SHP77 (cell line): ENCODE measurements around the gene ATP7A.
"Not testable (repeated sequence)": the region's sequence is repeated elsewhere in the genome, so short reads cannot be mapped to it uniquely, and the experiment has no call there.

ENCODE experiments used
- DNase-seq, 2 experiments: peaks; one replicate each; lab custom pipeline; 2025; lab: John Stamatoyannopoulos, UW

Gene ATP7A

GRCh38 chrX:77910108-77910840 lies at the start of gene ATP7A:
TSS of gene ATP7A (plus strand) at chrX:77910693. CDS start at chrX:77971642, 60,949 bp downstream.
- DNase-seq: peak; percentile 82 to 88

DNA sequence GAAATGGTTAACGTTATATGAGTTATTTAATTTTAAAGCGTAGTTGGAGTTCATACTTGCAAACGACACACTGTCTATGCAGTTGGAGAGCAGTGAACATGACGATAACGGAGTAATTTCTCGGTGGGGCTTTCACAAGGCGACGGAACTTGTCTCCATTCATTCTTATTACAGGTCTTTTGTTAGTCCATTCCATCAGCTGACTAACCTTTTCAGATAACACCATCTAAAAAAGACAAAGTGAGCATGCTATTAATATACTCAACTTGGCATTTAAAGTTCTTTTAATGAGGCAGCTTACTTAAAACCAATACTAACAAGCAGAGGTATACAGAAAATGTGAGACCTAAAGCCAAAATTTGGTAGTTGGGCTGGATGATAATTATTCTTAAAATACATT lies 35.1 kb upstream of the ATP7A start:
- DNase-seq: no peak

- DNase-seq: not testable (repeated sequence)
Observed at GRCh38 chrX:77881418-77881817, 29.1 kb upstream of the ATP7A start.

- no peak for DNase-seq
Observed at GRCh38 chrX:77892887-77893286, 17.6 kb upstream of the ATP7A start.

GRCh38 chrX:77893713-77894112 lies 16.8 kb upstream of the ATP7A start:
- no peak for DNase-seq

- peak; percentile 85 to 94 for DNase-seq
Observed at GRCh38 chrX:77894921-77895886, 15.3 kb upstream of the ATP7A start, which contains the start of gene MAGT1. TSS of gene MAGT1 (minus strand) at chrX:77895435. CDS start at chrX:77895410, 25 bp downstream.

DNA sequence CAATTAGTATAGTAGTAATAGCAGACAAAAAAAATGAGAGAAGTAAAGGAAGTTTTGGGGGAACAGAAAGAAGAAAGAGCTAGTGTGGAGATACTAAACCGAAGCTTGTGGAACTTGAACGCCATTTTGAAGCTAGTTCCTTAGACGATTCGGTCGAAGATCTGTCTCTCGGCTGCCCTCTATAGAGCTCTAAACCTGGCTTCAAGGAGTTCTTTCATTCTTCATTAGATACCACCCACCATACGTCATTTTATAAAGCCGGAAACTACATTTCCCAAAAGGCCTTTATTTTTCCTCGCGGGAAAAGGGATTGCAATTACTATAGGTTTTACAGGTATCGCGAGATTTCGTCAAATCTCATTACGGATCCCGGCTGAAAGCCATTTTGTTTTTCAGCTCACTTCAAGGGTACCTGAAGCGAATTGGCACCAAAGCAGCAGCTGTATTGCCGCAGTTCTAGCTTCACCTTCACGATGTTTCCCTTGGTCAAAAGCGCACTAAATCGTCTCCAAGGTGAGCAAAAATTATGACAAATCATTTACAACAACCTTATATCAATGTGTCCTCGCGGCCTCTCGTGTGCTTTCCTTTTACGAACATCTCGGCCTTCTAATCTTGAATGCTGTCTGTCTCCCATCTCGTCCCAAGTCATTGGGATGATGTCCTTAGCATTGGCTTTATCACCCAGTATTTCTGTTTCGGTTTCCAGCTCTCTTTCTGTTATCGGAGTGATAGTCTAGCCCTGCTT lies 11.2 kb upstream of the ATP7A start, which contains the start of gene COX7B:
TSS of gene COX7B (plus strand) at position 388 of the 748 bp plus-strand sequence. CDS start at position 474, 86 bp downstream.
- DNase-seq: peak; percentile 89 to 91

DNA sequence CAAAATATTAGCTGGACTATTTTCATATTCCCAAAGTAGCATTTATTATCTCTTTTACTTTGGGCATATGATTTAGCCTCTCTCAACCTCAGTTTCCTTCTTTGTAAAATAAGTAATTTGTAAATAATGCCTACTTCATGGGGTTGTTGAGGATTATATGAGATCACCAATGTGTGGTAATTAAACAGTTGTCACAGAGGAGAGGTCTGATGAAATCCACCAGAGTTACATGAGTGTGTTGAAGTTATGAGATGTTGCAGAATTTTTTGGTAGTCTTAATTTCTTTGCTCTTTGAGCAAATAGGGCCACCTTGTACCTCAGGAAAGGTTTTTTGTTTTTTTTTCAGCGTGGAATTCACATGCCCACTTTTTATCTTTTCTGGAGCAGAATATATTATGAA lies 9.8 kb upstream of the ATP7A start:
- no peak for DNase-seq

DNA sequence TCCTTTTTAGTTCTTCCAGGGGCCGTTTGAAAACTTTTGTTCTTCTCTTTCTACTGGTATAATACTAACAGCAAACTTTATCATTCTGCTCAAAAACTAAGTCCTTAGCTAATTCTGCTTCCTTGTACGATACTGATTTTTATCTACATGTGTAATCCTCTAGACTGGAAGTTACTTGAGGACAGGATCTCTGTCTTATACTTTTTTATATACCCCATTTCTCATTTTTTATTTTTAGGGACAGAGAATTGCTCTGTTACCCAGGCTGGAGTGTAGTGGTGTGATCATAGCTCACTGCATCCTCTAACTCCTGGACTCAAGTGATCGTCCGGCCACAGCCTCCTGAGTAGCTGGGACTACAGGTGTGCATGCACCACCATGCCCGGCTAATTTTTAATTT lies 9.0 kb upstream of the ATP7A start:
- DNase-seq: no peak

DNA sequence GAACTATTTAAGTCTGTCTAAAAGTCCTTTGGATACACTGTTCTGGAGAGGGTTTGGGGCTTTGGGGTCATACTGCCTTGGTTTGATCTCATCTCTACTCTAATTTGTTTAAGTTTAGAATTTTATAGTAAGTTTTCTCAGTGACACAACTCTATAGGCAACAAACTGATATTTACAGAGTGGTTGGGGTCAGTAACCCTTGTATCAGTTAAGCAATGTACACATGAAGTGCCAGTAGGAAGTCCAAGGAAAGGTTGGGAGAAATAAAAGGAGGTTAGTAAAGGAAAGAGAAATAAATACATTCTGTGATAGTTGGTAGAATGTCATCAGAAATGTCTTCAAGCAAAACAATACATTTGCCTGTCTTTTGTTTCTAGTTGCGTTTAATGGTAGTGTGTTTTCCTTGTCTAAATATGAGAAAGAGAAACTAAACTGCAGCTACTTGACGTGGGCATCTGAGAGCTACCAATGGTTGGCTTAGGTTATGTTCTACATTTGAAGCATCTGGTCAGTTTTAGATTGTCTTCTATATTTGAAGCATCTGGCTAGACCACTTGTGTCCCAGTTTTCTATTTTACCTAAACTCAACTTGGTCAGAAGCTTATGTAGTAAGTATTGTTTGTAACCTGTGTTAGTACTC lies 6.9 kb downstream of the ATP7A start:
- DNase-seq: no peak

DNA sequence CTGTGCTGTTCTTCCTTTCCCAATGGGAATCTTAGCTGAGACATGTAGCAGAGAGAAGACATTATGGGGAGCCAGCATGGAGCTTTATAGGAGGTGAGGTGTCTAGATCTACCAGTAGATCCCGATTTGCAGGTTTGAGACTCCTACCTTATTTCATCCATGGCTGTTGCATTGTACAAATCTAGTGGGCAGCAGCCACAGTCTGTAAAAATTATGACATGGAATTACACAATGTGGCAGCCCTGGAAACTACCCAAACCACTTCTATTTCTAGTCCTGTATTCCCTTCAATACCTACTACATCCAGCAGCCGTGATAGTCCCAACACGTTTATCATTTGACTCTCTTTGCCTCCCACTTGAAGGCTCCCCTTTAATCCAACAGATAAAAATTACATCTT lies 8.1 kb downstream of the ATP7A start:
- no peak for DNase-seq

DNA sequence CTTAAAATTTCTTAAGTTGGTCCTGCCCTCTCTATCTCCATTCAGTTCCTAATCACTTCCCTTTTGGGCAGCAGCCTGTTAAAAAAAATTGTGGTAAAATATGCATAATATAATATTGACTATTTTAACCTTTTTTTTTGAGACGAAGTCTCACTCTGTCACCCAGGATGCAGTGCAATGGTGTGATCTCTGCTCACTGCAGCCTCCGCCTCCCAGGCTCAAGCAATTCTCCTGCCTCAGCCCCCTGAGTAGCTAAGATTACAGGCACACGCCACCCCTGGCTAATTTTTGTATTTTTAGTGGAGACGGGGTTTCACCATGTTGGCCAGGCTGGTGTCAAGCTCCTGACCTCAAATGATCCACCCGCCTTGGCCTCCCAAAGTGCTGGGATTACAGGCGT lies 8.9 kb downstream of the ATP7A start:
- not testable (repeated sequence) for DNase-seq

GRCh38 chrX:77922787-77923186 lies 12.3 kb downstream of the ATP7A start:
- DNase-seq: no peak

GRCh38 chrX:77924320-77924859 lies 13.9 kb downstream of the ATP7A start:
- DNase-seq: no peak

- DNase-seq: no peak
Observed at GRCh38 chrX:77925764-77926163, 15.3 kb downstream of the ATP7A start.

DNA sequence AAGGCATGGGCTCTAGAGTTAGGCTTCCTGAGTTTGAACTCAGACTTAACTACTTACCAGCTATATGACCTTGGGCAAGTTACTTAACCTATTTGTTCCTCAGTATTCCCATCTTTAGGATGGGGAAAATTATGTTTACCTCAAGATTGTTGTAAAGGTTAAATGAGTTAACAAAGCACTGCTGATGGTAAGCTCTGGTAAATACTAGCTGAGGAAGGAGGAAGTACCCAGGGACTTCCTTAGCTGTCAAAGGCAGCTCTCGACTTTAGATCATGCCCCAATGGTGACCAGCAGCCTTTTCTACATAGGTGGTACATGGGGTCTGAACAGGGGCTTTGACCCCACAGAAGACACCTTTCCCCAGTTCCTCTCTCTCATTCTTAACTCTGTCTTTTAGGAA lies 20.1 kb downstream of the ATP7A start:
- no peak for DNase-seq

DNA sequence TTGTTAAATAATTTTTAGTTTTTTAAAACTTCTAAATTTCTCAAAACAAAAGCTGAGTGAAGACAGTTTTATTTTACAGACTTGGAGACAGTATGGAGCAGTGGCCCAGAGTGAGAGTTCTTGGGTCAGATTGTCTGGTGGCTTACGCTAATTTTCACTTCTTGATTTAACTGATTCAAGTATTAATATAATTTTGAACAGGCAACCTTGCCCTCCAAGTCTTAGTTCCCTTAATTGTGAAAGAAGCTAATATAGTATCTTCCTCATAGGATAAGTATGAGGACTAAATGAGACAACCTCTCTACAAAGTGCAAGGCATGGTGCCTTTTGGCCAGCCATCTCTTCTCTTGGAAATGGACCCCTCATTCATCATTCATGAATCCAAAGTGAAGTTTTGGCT lies 25.4 kb downstream of the ATP7A start:
- DNase-seq: no peak

- DNase-seq: no peak
Observed at GRCh38 chrX:77936299-77936698, 25.8 kb downstream of the ATP7A start.

GRCh38 chrX:77937291-77937690 lies 26.8 kb downstream of the ATP7A start:
- no peak for DNase-seq

DNA sequence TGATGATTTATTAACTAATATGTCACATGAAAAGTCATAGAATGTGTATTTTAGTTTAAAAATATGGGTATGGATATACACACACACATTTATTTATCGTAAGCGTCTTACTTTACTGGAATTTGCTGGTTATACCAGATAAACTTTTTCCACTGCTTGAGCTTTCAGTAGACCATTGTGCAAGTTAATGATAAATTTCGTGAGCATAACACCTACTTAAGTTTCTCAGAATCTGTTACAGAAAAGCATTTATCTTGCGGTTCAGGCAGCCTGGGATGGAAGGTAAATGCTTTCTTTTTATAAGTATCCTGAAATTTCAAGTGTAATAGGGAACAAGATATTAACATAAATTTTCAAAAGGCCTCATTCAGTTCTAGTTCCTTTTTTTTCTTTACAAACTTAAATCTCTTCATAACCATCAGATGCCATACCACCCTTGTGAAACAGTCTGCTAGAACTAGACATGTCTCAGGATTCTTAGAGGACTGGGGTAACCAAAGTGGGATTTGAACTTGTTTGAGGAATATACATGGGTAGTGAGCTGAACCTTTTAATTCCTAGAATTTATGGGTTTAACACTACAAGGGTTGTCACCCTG lies 27.7 kb downstream of the ATP7A start:
- DNase-seq: no peak

GRCh38 chrX:77945031-77945430 lies 34.5 kb downstream of the ATP7A start:
- DNase-seq: not testable (repeated sequence)
